ENCODE measurements around the gene LRRK1. TPM values are rescaled to one million over a fixed set of nuclear protein-coding genes. Genes with fewer than 3 reads are reported as not detected.
"Not testable (repeated sequence)": the region's sequence is repeated elsewhere in the genome, so short reads cannot be mapped to it uniquely, and the experiment has no call there.

LRRK1 gene
- total RNA-seq, 1 donor from 2014 or later = 3.0 TPM

DNA sequence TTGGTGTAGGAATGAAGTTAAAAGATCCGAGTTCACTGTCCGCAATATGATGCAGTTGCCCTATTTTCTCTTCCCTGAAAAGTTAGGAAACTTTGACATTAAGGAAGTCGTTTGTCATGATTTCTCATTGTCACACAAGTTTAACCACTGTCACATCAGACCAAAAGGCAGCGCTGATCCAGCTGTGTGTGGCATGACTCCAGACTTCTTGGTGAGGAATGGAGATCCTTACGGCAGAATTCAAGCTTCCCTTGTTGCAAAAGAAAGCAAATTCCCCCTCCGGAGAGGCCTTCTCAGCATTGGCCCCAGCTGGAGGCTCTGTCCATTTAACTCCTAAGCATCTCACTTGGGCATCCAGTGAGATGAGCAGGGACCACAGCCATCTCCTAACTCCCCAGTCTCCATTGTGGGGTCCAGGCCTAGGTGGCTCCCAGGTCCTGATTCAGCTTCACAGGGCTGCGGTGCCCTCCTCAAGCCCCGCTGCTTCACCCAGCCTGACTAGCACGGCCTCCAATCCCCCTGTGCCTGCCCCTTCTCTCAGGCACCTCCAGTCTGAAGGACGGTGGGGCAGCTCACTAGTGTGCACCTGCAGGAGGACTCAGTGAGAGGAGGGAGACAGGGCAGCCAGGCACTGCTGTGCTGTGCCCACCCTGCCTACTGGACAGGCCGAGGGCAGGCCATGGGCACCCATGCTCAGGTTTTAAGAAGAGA is 173.2 kb downstream of the LRRK1 start:
- Histone ChIP-seq H3K27me3 (ENCODE audit: low read depth) (no peaks in the 10 kb centered on the region), H3K27ac (replicated peaks) (peak overlapping the region; percentile 84), H3K4me3 (no peak overlapping the region), H3K36me3 (no peaks in the 10 kb centered on the region), H3K9me3 (replicated peaks) (no peaks in the 10 kb centered on the region), H3K4me1 (peaks cover 45% of the 10 kb centered on the region)
- intact Hi-C loops (cut with micrococcal nuclease) = loop anchor here (5.0 kb wide), 1 partner anchor 165 kb away; no protein-coding TSS in a partner anchor
- TF ChIP-seq, protein P1, sequence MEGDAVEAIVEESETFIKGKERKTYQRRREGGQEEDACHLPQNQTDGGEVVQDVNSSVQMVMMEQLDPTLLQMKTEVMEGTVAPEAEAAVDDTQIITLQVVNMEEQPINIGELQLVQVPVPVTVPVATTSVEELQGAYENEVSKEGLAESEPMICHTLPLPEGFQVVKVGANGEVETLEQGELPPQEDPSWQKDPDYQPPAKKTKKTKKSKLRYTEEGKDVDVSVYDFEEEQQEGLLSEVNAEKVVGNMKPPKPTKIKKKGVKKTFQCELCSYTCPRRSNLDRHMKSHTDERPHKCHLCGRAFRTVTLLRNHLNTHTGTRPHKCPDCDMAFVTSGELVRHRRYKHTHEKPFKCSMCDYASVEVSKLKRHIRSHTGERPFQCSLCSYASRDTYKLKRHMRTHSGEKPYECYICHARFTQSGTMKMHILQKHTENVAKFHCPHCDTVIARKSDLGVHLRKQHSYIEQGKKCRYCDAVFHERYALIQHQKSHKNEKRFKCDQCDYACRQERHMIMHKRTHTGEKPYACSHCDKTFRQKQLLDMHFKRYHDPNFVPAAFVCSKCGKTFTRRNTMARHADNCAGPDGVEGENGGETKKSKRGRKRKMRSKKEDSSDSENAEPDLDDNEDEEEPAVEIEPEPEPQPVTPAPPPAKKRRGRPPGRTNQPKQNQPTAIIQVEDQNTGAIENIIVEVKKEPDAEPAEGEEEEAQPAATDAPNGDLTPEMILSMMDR (IDR thresholded peaks at IDR 0.05; ENCODE audit: borderline replicate concordance) = no peak
- no peak for DNase-seq

DNA sequence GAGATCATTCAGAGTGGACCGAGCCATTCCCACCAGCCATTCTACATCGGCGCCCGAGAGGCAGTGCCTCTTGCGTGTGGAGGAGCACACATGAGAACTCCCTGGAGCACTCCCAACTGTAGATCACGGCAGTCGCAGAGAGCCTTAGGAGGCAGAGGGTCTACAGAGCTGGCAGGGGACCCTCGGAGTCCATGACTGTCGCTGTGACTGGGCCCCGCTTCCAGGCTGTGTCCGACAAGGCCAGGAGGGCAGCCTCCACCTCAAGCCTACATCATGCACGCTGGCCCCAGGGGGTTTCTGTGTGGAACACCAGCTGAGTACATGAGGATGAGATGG is 173.7 kb downstream of the LRRK1 start:
- intact Hi-C loops (cut with micrococcal nuclease) = loop anchor here (5.0 kb wide), 1 partner anchor 164 kb away; no protein-coding TSS in a partner anchor

DNA sequence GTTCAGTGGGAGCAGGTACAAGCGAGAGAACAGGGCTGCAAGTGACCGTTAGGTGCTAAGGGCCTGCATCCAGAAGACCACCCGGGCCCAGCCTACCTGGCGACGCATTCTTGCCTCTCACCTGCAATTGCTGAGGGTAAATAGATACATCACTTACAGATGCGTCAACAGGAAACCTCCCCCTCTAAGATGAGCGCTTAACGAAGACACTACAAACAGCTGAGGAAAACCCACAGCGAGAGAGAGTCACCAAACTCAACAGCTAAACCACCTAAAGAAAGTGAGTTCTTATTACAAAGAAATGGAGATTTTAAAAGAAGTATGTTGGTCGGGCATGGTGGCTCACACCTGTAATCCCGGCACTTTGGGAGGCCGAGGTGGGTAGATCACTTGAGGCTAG is 174.8 kb downstream of the LRRK1 start:
- no peak for DNase-seq
- TF ChIP-seq, protein P1 (IDR thresholded peaks at IDR 0.05; ENCODE audit: borderline replicate concordance) = no peak
- H3K27me3 ChIP-seq (ENCODE audit: low read depth) = no peaks in the 10 kb centered on the region

More for the DNA sequence above, 173.7 kb downstream of the LRRK1 start:
- H3K4me1 ChIP-seq = peaks cover 45% of the 10 kb centered on the region
- TF ChIP-seq, protein P1 (IDR thresholded peaks at IDR 0.05; ENCODE audit: borderline replicate concordance) = no peak
- no peaks in the 10 kb centered on the region for H3K36me3 ChIP-seq
- no peaks in the 10 kb centered on the region for H3K27me3 ChIP-seq (ENCODE audit: low read depth)
- peak overlapping the region; percentile 84 for H3K27ac ChIP-seq (replicated peaks)
- H3K4me3 ChIP-seq = no peak overlapping the region
- no peak for DNase-seq
- no peaks in the 10 kb centered on the region for H3K9me3 ChIP-seq (replicated peaks)

DNA sequence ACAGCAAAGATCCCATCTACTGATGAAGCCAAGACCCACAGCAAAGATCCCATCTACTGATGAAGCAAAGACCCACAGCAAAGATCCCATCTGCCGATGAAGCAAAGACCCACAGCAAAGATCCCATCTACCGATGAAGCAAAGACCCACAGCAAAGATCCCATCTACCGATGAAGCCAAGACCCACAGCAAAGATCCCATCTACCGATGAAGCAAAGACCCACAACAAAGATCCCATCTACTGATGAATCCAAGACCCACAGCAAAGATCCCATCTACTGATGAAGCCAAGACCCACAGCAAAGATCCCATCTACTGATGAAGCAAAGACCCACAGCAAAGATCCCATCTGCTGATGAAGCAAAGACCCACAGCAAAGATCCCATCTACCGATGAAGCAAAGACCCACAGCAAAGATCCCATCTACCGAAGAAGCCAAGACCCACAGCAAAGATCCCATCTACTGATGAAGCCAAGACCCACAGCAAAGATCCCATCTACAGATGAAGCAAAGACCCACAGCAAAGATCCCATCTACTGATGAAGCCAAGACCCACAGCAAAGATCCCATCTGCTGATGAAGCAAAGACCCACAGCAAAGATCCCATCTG is 176.7 kb downstream of the LRRK1 start:
- H3K27ac ChIP-seq (replicated peaks); H3K4me3 ChIP-seq; intact Hi-C loops (cut with micrococcal nuclease); H3K27me3 ChIP-seq (ENCODE audit: low read depth); H3K9me3 ChIP-seq (replicated peaks); DNase-seq; H3K36me3 ChIP-seq: not testable (repeated sequence)
- peaks cover 21% of the 10 kb centered on the region for H3K4me1 ChIP-seq

More for the DNA sequence above, 174.8 kb downstream of the LRRK1 start:
- Histone ChIP-seq H3K9me3 (replicated peaks) (no peaks in the 10 kb centered on the region), H3K27ac (replicated peaks) (no peak overlapping the region), H3K4me1 (peaks cover 37% of the 10 kb centered on the region), H3K36me3 (no peaks in the 10 kb centered on the region), H3K4me3 (no peak overlapping the region)
- intact Hi-C loops (cut with micrococcal nuclease) = loop anchor here (5.0 kb wide), 1 partner anchor 163 kb away; no protein-coding TSS in a partner anchor

DNA sequence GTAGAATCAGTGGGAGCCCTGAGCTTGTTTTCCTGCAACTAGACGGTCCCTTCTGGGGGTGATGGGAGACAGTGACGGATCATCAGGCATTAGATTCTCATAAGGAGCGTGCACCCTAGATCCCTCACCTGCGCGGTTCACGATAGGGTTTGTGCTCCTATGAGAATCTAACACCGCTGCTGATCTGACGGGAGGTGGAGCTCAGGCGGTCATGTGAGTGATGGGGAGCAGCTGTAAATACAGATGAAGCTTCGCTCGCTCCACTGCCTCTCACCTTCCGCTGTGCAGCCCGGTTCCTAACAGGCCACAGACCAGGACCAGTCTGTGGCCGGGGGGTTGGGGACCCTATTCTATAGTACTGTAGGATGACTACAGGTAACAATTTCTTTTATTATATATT is 178.0 kb downstream of the LRRK1 start:
- intact Hi-C loops (cut with micrococcal nuclease) = no loop called here
- H3K4me1 ChIP-seq = peaks cover 9% of the 10 kb centered on the region
- H3K36me3 ChIP-seq = no peaks in the 10 kb centered on the region
- TF ChIP-seq, protein P1 (IDR thresholded peaks at IDR 0.05; ENCODE audit: borderline replicate concordance) = no peak
- H3K27me3 ChIP-seq (ENCODE audit: low read depth) = no peaks in the 10 kb centered on the region
- no peaks in the 10 kb centered on the region for H3K9me3 ChIP-seq (replicated peaks)
- no peak overlapping the region for H3K4me3 ChIP-seq
- DNase-seq = no peak
- H3K27ac ChIP-seq (replicated peaks) = no peak overlapping the region

DNA sequence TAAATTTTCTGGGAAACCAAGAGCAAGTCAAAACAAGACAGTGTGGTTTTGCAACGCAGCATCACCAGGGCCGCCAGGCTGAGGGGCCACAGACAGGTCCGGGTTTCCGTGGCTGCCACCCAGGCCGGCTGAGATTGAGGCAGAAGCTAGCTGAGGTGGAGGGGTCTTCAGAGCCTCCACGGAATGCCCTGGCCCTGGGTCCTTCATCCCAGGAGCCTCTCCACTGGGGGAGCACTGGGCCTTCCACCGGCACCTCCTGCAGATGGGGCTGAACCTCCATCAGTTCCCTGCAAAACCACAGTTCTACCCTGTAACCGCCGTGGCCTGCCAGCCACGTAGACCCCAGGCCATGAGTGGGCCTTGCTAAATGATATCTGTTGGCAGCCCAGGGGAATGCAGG is 180.0 kb downstream of the LRRK1 start:
- H3K27ac ChIP-seq (replicated peaks) = no peak overlapping the region
- TF ChIP-seq, protein P1 (IDR thresholded peaks at IDR 0.05; ENCODE audit: borderline replicate concordance) = no peak
- no peaks in the 10 kb centered on the region for H3K9me3 ChIP-seq (replicated peaks)
- no peaks in the 10 kb centered on the region for H3K36me3 ChIP-seq
- no peak for DNase-seq
- H3K4me3 ChIP-seq = no peak overlapping the region
- no peaks in the 10 kb centered on the region for H3K4me1 ChIP-seq
- intact Hi-C loops (cut with micrococcal nuclease) = no loop called here
- H3K27me3 ChIP-seq (ENCODE audit: low read depth) = no peaks in the 10 kb centered on the region
